ENCODE results near the gene MICAL1.
"Not testable (repeated sequence)": the region's sequence is repeated elsewhere in the genome, so short reads cannot be mapped to it uniquely, and the experiment has no call there.

The MICAL1 gene

DNA sequence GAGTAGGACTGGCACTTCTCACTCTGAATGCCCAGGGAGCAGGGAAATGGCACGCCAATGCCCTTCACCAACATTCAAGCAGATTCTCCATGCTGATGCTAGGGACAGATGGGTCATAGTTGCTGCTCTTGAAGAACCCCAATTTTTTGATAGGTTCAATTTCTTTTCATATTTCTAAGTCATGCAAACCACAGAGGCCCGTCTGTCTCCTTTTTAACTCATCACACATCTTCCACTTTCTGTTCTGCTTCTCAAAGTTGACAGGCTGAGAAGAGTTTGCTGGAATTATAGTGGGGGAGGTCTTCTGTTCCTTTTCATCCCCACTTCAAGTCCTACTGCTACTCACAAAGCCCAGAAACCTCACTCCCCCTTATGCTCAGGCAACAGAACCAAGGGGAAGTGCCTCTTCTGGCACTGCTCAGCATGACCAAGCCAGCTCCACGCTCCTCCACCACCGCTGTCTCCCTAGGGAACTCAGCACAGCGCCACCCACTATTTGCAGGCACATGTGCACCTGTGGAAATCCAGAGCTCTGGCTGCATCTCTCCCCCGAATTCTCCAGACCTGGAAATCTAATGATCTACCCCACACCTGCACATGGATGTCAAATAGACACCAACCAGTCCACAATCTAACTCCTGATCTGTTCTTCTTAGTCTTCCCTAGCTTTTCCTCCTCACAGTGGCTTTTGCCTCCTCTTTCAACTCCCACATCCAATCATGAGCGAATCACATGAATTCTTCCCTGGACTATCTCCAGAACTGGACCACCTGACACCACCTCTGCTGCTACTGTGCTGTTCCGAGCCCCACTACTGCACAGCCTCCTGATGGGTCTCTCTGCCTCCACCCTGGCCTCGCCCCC, 16.8 kb upstream of the MICAL1 start:
- Histone ChIP-seq H3K27ac (no peak overlapping the region), H3K36me3 (ENCODE audit: insufficient read depth, low read length) (peaks cover 96% of the 10 kb centered on the region)

GRCh38 chr6:109471105-109471810, 15.7 kb upstream of the MICAL1 start:
- Histone ChIP-seq H3K36me3 (ENCODE audit: insufficient read depth, low read length) (peaks cover 99% of the 10 kb centered on the region), H3K27ac (no peak overlapping the region), H3K9me3 (ENCODE audit: low read depth, low read length) (no peaks in the 10 kb centered on the region), H3K4me3 (no peak overlapping the region), H3K9ac (ENCODE audit: insufficient read length) (no peak overlapping the region)
- TF ChIP-seq EZH2 (IDR thresholded peaks at IDR 0.05) (no peak), POLR2AphosphoS5 (IDR thresholded peaks at IDR 0.05; ENCODE audit: borderline replicate concordance, low read depth, low read length) (no peak), FOXP2 (optimal IDR thresholded peaks at IDR 0.05; ENCODE audit: control extremely low read depth, extremely low read length, insufficient read depth) (no peak)
- no peak for DNase-seq (ENCODE audit: low read depth, low spot score)

More for the DNA sequence above, 16.8 kb upstream of the MICAL1 start:
- TF ChIP-seq FOXP2 (optimal IDR thresholded peaks at IDR 0.05; ENCODE audit: control extremely low read depth, extremely low read length, insufficient read depth) (no peak), POLR2AphosphoS5 (IDR thresholded peaks at IDR 0.05; ENCODE audit: borderline replicate concordance, low read depth, low read length) (no peak), EZH2 (IDR thresholded peaks at IDR 0.05) (no peak)
- Histone ChIP-seq H3K9me3 (ENCODE audit: low read depth, low read length) (no peaks in the 10 kb centered on the region), H3K9ac (ENCODE audit: insufficient read length) (no peak overlapping the region), H3K4me3 (no peak overlapping the region)
- no peak for DNase-seq (ENCODE audit: low read depth, low spot score)

- Histone ChIP-seq H3K9ac (ENCODE audit: insufficient read length) (no peak overlapping the region), H3K27ac (no peak overlapping the region), H3K4me3 (no peak overlapping the region), H3K36me3 (ENCODE audit: insufficient read depth, low read length) (peaks cover 99% of the 10 kb centered on the region), H3K9me3 (ENCODE audit: low read depth, low read length) (no peaks in the 10 kb centered on the region)
- TF ChIP-seq FOXP2 (optimal IDR thresholded peaks at IDR 0.05; ENCODE audit: control extremely low read depth, extremely low read length, insufficient read depth) (no peak), POLR2AphosphoS5 (IDR thresholded peaks at IDR 0.05; ENCODE audit: borderline replicate concordance, low read depth, low read length) (no peak), EZH2 (IDR thresholded peaks at IDR 0.05) (no peak)
- DNase-seq (ENCODE audit: low read depth, low spot score), result no peak
Observed at GRCh38 chr6:109469591-109470189, 14.1 kb upstream of the MICAL1 start.

- H3K9ac ChIP-seq (ENCODE audit: insufficient read length), result no peak overlapping the region
- no peaks in the 10 kb centered on the region for H3K9me3 ChIP-seq (ENCODE audit: low read depth, low read length)
- H3K27ac ChIP-seq, result no peak overlapping the region
- DNase-seq (ENCODE audit: low read depth, low spot score), result no peak
- peaks cover 95% of the 10 kb centered on the region for H3K36me3 ChIP-seq (ENCODE audit: insufficient read depth, low read length)
- no peak overlapping the region for H3K4me3 ChIP-seq
- TF ChIP-seq FOXP2 (optimal IDR thresholded peaks at IDR 0.05; ENCODE audit: control extremely low read depth, extremely low read length, insufficient read depth) (no peak), EZH2 (IDR thresholded peaks at IDR 0.05) (no peak), POLR2AphosphoS5 (IDR thresholded peaks at IDR 0.05; ENCODE audit: borderline replicate concordance, low read depth, low read length) (no peak)
Observed at GRCh38 chr6:109467696-109468095, 12.1 kb upstream of the MICAL1 start.

DNA sequence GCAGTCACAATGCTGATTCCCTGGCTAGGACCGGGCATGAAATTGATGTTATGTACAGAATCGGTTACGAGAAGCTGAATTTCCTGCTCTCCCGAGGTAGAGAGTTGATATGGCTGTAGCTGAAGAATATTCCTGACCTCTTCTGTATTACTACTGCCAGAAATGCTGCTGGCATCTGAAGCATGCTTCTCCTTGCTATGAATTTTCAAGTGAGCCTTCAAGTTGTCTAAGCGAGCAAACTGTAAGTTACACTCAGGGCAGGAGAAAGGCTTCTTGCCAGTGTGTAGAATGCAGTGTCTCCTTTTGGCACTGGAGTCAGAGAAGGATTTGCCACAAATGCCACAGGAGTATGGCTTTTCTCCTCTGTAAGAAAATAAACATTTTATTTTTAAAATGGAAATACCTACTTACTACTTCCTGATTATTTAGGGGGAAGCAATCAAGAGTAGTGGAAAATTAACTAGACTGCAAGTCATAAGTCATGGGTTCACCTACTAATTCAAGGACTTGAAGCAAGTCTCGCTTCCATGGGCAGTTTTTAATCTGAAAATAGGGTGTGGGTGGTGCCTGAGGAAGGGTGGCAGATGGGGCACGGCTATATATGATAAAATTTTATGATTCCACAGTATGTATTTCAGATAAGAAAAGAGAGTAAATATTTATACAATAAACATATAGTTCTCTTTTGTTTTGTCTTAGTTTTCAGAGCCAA, 10.8 kb upstream of the MICAL1 start:
- Histone ChIP-seq H3K9ac (ENCODE audit: insufficient read length) (no peak overlapping the region), H3K36me3 (ENCODE audit: insufficient read depth, low read length) (peaks cover 94% of the 10 kb centered on the region), H3K9me3 (ENCODE audit: low read depth, low read length) (no peaks in the 10 kb centered on the region), H3K27ac (no peak overlapping the region), H3K4me3 (no peak overlapping the region)
- TF ChIP-seq POLR2AphosphoS5 (IDR thresholded peaks at IDR 0.05; ENCODE audit: borderline replicate concordance, low read depth, low read length), result no peak
- no peak for TF ChIP-seq EZH2 (IDR thresholded peaks at IDR 0.05)
- no peak for TF ChIP-seq FOXP2 (optimal IDR thresholded peaks at IDR 0.05; ENCODE audit: control extremely low read depth, extremely low read length, insufficient read depth)
- no peak for DNase-seq (ENCODE audit: low read depth, low spot score)

DNA sequence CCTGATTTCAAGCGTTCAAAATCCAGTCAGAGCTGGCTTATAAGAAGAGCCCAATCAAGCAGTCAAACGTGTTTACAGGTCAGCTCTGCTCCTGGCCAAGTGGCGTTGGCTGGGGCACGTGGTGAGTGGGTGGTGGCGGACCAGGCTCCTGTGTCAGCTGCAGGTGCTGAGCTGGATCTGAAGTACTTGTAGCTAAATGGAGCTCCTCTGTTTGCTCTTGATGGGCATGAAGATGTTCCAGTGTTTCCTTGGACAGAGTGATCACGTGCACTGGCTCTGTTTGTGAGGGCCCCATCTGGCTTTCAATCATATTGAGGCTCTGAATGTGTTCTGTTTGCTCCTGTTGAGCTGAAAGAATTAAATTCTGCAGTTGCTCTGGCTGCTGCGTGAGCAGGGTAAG, 10.2 kb upstream of the MICAL1 start:
- TF ChIP-seq FOXP2 (optimal IDR thresholded peaks at IDR 0.05; ENCODE audit: control extremely low read depth, extremely low read length, insufficient read depth), result no peak
- TF ChIP-seq POLR2AphosphoS5 (IDR thresholded peaks at IDR 0.05; ENCODE audit: borderline replicate concordance, low read depth, low read length), result no peak
- no peak for TF ChIP-seq EZH2 (IDR thresholded peaks at IDR 0.05)
- Histone ChIP-seq H3K36me3 (ENCODE audit: insufficient read depth, low read length) (peaks cover 92% of the 10 kb centered on the region), H3K4me3 (no peak overlapping the region), H3K27ac (no peak overlapping the region), H3K9ac (ENCODE audit: insufficient read length) (no peak overlapping the region), H3K9me3 (ENCODE audit: low read depth, low read length) (no peaks in the 10 kb centered on the region)
- DNase-seq (ENCODE audit: low read depth, low spot score), result no peak

DNA sequence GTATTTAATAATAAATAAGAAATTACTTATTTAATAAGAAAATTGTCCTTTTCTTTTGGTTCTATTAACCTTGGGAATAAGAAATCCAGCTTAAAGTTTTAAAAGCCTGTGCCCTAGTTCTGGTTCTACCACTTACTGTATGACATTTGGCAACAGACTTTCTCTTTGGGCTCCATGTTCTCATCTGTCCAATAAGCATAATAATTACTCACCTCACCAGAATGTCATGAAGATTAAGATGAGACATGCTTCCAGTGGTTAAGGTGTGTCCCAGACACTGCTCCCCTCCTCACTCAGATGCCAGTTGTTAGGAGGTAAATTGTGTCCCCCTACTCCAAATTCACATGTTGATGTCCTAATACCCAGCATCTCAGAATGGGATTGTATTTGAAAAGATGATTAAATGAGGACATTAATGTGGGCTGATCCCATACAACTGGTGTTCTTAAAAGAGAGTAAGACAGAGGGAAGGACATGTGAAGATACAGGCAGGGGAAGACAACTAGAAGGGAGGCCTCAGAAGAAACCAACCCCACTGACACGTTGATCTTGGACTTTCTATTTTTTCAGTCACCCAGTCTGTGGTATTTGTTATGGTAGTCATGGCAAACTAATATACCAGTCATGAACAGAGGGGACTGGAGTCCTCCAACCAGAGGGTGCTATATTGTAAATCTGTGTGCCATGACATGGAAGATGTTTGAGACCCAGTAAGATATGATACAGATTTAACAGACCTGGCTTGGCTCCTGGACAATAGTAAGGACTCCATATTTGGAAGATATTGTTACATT, 6.4 kb upstream of the MICAL1 start:
- peaks cover 53% of the 10 kb centered on the region for H3K36me3 ChIP-seq (ENCODE audit: insufficient read depth, low read length)
- no peak overlapping the region for H3K9ac ChIP-seq (ENCODE audit: insufficient read length)
- DNase-seq (ENCODE audit: low read depth, low spot score), result no peak
- no peaks in the 10 kb centered on the region for H3K9me3 ChIP-seq (ENCODE audit: low read depth, low read length)
- H3K27ac ChIP-seq, result no peak overlapping the region
- TF ChIP-seq POLR2AphosphoS5 (IDR thresholded peaks at IDR 0.05; ENCODE audit: borderline replicate concordance, low read depth, low read length) (no peak), EZH2 (IDR thresholded peaks at IDR 0.05) (no peak), FOXP2 (optimal IDR thresholded peaks at IDR 0.05; ENCODE audit: control extremely low read depth, extremely low read length, insufficient read depth) (no peak)
- no peak overlapping the region for H3K4me3 ChIP-seq

- H3K27ac ChIP-seq; H3K9ac ChIP-seq (ENCODE audit: insufficient read length); H3K9me3 ChIP-seq (ENCODE audit: low read depth, low read length); DNase-seq (ENCODE audit: low read depth, low spot score); H3K4me3 ChIP-seq: not testable (repeated sequence)
- peaks cover 46% of the 10 kb centered on the region for H3K36me3 ChIP-seq (ENCODE audit: insufficient read depth, low read length)
Observed at GRCh38 chr6:109461205-109461604, 5.6 kb upstream of the MICAL1 start.
